ENCODE measurements around the gene PGAP6.
"Not testable (repeated sequence)": the region's sequence is repeated elsewhere in the genome, so short reads cannot be mapped to it uniquely, and the experiment has no call there.

Gene PGAP6

GRCh38 chr16:348495-348894, 33.3 kb downstream of the PGAP6 start:
- DNase-seq: not testable (repeated sequence)

- DNase-seq: no peak
Measured at GRCh38 chr16:347203-347602, 34.6 kb downstream of the PGAP6 start.

GRCh38 chr16:346587-346986, 35.2 kb downstream of the PGAP6 start:
- DNase-seq: no peak

GRCh38 chr16:345772-346171, 36.0 kb downstream of the PGAP6 start:
- no peak for DNase-seq

- DNase-seq: no peak
Measured at GRCh38 chr16:342455-343213, 39.1 kb downstream of the PGAP6 start.

- DNase-seq: not testable (repeated sequence)
Measured at GRCh38 chr16:341974-342336, 39.8 kb downstream of the PGAP6 start.

GRCh38 chr16:341095-341973, 40.4 kb downstream of the PGAP6 start:
- not testable (repeated sequence) for DNase-seq

GRCh38 chr16:340370-341091, 41.2 kb downstream of the PGAP6 start:
- no peak for DNase-seq

GRCh38 chr16:339680-340079, 42.1 kb downstream of the PGAP6 start:
- no peak for DNase-seq

- peak; percentile 52 for DNase-seq
Measured at GRCh38 chr16:337975-338575, 43.7 kb downstream of the PGAP6 start.

GRCh38 chr16:337437-337836, 44.3 kb downstream of the PGAP6 start:
- DNase-seq: peak; percentile 58

- DNase-seq: no peak
Measured at GRCh38 chr16:336269-336668, 45.5 kb downstream of the PGAP6 start.

- DNase-seq: not testable (repeated sequence)
Measured at GRCh38 chr16:334861-335632, 46.7 kb downstream of the PGAP6 start.

GRCh38 chr16:334164-334832, 47.5 kb downstream of the PGAP6 start:
- not testable (repeated sequence) for DNase-seq

GRCh38 chr16:333406-334094, 48.2 kb downstream of the PGAP6 start:
- no peak for DNase-seq

GRCh38 chr16:331181-331814, 50.5 kb downstream of the PGAP6 start:
- not testable (repeated sequence) for DNase-seq

- no peak for DNase-seq
Measured at GRCh38 chr16:330741-331140, 51.0 kb downstream of the PGAP6 start.

GRCh38 chr16:325375-326145, 56.2 kb downstream of the PGAP6 start:
- DNase-seq: no peak

Measured in NCI-H1092 treated with DMSO at 0.1 percent for 48 hours (cell line).